WTC11 (cell line): ENCODE results near the gene NPB.

Source experiments
- ATF6 ChIP-seq: sonication (generic); formaldehyde crosslinking; IDR thresholded peaks from 2 replicates; pipeline ENCODE4 v1.8.1; 2023; ENCODE audit warnings: mild to moderate bottlenecking, missing genetic modification reagents
- CTCF ChIP-seq: fragments of 200-600 bp; IDR thresholded peaks from 2 replicates; pipeline ENCODE4 v1.8.0; 2022; ENCODE audit warnings: antibody characterized with exemption
- JUN ChIP-seq: sonication (generic); formaldehyde crosslinking; IDR thresholded peaks from 2 replicates; pipeline ENCODE4 v1.8.0; 2023; ENCODE audit warnings: mild to moderate bottlenecking, missing genetic modification reagents
- NR2C2 ChIP-seq: sonication (generic); formaldehyde crosslinking; IDR thresholded peaks from 2 replicates; pipeline ENCODE4 v1.8.0; 2022; ENCODE audit warnings: mild to moderate bottlenecking, missing genetic modification reagents
- SMAD3 ChIP-seq: sonication (generic); formaldehyde crosslinking; IDR thresholded peaks from 2 replicates; pipeline ENCODE4 v1.8.0; 2022; ENCODE audit warnings: missing genetic modification reagents, mild to moderate bottlenecking, borderline replicate concordance
- ZNF121 ChIP-seq: sonication (generic); formaldehyde crosslinking; IDR thresholded peaks from 2 replicates; pipeline ENCODE4 v1.8.0; 2023; ENCODE audit warnings: missing genetic modification reagents

- TF ChIP-seq ATF6 (CRISPR knock-in tag) (no peak), SMAD3 (CRISPR knock-in tag) (no peak), JUN (CRISPR knock-in tag) (no peak), CTCF (no peak), ZNF121 (CRISPR knock-in tag) (no peak), NR2C2 (no peak)
These were observed 36.7 kb upstream of the NPB start for GRCh38 chr17:81865358-81865732.
